IPS-18a (cell line): ENCODE measurements around the gene ERBIN.

Experiments used
- H3K27ac ChIP-seq: one replicate; pipeline ENCODE4 v1.5.1; 2013; ENCODE audit warnings: low read length
- H3K27me3 ChIP-seq: one replicate; pipeline ENCODE4 v1.6.1; 2013; ENCODE audit warnings: mild to moderate bottlenecking, low read length; ENCODE audit not compliant: control insufficient read depth, insufficient read depth
- H3K36me3 ChIP-seq: one replicate; pipeline ENCODE4 v1.6.1; 2013; ENCODE audit warnings: low read depth, low read length; ENCODE audit not compliant: control insufficient read depth
- H3K4me1 ChIP-seq: one replicate; pipeline ENCODE4 v1.6.1; 2013; ENCODE audit warnings: low read depth, low read length; ENCODE audit not compliant: control insufficient read depth
- H3K4me3 ChIP-seq: one replicate; pipeline ENCODE4 v1.5.1; 2013; ENCODE audit warnings: low read length
- H3K9ac ChIP-seq: one replicate; pipeline ENCODE4 v1.6.1; 2013; ENCODE audit warnings: mild to moderate bottlenecking, low read length, moderate library complexity
- H3K9me3 ChIP-seq: one replicate; pipeline ENCODE4 v1.6.1; 2013; ENCODE audit warnings: low read depth, low read length; ENCODE audit not compliant: control insufficient read depth

The ERBIN gene

DNA sequence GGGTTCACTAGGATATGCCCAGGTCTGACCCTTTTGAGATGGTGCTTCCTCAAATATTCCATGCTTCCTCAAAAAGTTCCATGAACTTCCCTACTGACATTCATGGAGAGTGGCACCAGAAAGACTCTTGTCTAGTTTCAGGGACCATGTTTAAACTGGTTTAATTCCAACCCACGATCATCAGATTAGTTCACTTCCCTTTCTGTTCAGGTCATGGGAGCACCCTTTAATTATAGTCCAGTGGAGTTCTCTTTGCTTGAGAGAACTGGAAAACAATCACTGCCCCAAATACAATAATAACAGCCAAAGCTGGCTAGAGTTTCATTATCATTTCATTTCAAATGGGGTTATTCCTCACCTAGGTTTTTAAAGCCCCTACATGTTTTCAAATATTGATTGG, 9.7 kb upstream of the ERBIN start:
- Histone ChIP-seq H3K27ac (no peak overlapping the region), H3K27me3 (no peaks in the 10 kb centered on the region), H3K9ac (no peak overlapping the region), H3K36me3 (no peaks in the 10 kb centered on the region), H3K4me1 (no peaks in the 10 kb centered on the region), H3K9me3 (no peaks in the 10 kb centered on the region), H3K4me3 (no peak overlapping the region)

DNA sequence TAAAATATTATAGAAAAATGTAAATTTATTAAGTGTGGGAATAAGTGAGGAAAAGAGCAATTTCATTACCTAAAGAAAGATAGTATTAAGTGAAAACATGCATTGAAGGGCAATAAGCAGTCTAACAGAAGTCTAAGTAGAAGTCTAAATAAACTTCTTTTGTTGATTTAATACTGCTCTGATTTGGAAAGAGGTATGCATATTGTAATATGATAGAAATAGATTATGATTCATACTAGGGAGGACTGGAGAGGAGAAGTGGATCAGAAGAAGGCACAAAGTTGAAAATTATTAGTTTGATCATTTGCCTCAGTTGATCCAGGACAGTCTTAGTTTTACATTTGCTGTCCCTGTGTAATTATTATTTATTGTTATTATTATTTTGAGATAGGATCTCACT, 6.6 kb upstream of the ERBIN start:
- no peak overlapping the region for H3K4me3 ChIP-seq
- H3K4me1 ChIP-seq, result peaks cover 8% of the 10 kb centered on the region
- H3K36me3 ChIP-seq, result no peaks in the 10 kb centered on the region
- H3K27ac ChIP-seq, result no peak overlapping the region
- H3K9ac ChIP-seq, result no peak overlapping the region
- H3K27me3 ChIP-seq, result peaks cover 19% of the 10 kb centered on the region
- no peaks in the 10 kb centered on the region for H3K9me3 ChIP-seq

DNA sequence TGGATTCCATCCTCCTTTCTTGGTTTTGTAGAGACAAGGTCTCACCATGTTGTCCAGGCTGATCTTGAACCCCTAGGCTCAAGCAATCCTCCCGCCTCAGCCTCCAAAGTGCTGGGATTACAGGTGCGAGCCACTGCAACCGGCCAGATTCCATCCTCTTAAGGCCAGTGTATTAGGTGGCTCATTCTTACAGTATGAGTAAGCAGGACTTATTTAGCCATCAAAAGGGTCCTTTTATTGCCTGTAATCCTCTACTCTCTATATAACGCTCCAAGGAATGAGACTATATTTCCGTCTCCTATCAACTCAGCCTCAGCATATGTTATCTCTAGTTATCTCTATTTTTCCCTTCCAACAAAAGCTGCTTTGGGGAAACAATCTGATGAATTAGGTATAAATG, 3.0 kb upstream of the ERBIN start:
- no peaks in the 10 kb centered on the region for H3K9me3 ChIP-seq
- H3K27me3 ChIP-seq, result peaks cover 20% of the 10 kb centered on the region
- no peak overlapping the region for H3K9ac ChIP-seq
- H3K27ac ChIP-seq, result no peak overlapping the region
- H3K36me3 ChIP-seq, result no peaks in the 10 kb centered on the region
- H3K4me1 ChIP-seq, result peaks cover 9% of the 10 kb centered on the region
- H3K4me3 ChIP-seq, result no peak overlapping the region

- Histone ChIP-seq H3K9ac (peak overlapping the region; percentile 95), H3K4me1 (peaks cover 15% of the 10 kb centered on the region), H3K36me3 (no peaks in the 10 kb centered on the region), H3K4me3 (peak overlapping the region; percentile 91), H3K27me3 (peaks cover 20% of the 10 kb centered on the region), H3K27ac (no peak overlapping the region), H3K9me3 (no peaks in the 10 kb centered on the region)
Measured at GRCh38 chr5:65924366-65925043, 1.9 kb upstream of the ERBIN start.

- Histone ChIP-seq H3K9ac (peak overlapping the region; percentile 95), H3K27me3 (peaks cover 20% of the 10 kb centered on the region), H3K4me3 (peak overlapping the region; percentile 91), H3K36me3 (no peaks in the 10 kb centered on the region), H3K27ac (peak overlapping the region; percentile 76), H3K9me3 (no peaks in the 10 kb centered on the region), H3K4me1 (peaks cover 15% of the 10 kb centered on the region)
Measured at GRCh38 chr5:65925044-65925600, 1.3 kb upstream of the ERBIN start.

- Histone ChIP-seq H3K27ac (peak overlapping the region; percentile 69), H3K9ac (peak overlapping the region; percentile 95), H3K4me3 (peak overlapping the region; percentile 75), H3K4me1 (peaks cover 18% of the 10 kb centered on the region), H3K27me3 (peaks cover 20% of the 10 kb centered on the region), H3K36me3 (no peaks in the 10 kb centered on the region), H3K9me3 (no peaks in the 10 kb centered on the region)
Measured at GRCh38 chr5:65925601-65926275, 637 bp upstream of the ERBIN start.

GRCh38 chr5:65926893-65927292, 518 bp downstream of the ERBIN start:
- no peaks in the 10 kb centered on the region for H3K36me3 ChIP-seq
- peak overlapping the region; percentile 72 for H3K9ac ChIP-seq
- no peaks in the 10 kb centered on the region for H3K9me3 ChIP-seq
- H3K27ac ChIP-seq, result peak overlapping the region; percentile 5
- H3K27me3 ChIP-seq, result peaks cover 20% of the 10 kb centered on the region
- H3K4me3 ChIP-seq, result peak overlapping the region; percentile 75
- H3K4me1 ChIP-seq, result peaks cover 22% of the 10 kb centered on the region

GRCh38 chr5:65927503-65928321, 1.3 kb downstream of the ERBIN start:
- Histone ChIP-seq H3K9ac (peak overlapping the region; percentile 72), H3K9me3 (no peaks in the 10 kb centered on the region), H3K36me3 (no peaks in the 10 kb centered on the region), H3K27ac (no peak overlapping the region), H3K4me3 (peak overlapping the region; percentile 75), H3K4me1 (peaks cover 22% of the 10 kb centered on the region), H3K27me3 (peaks cover 20% of the 10 kb centered on the region)

DNA sequence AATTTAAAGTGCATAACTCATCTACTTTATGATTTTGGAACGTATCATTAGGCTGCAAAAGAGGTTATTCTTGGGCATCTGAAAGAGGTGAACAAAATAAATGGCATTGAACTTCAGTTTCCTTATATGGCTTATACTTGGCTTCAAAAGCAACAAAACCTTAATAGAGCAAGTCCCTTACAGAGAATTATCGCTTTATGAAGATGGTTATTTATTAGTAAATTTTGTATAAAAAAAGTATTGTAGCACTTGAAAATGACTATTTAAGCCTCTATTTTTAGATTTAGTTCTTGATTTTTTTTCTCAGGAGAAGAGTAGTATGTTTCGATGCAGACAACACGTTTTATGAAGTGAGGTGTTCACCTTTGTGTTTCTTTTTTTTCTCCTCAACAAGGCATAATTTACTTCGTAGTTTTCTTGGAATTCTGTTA, 2.0 kb downstream of the ERBIN start:
- H3K4me1 ChIP-seq, result peaks cover 22% of the 10 kb centered on the region
- H3K36me3 ChIP-seq, result no peaks in the 10 kb centered on the region
- peaks cover 16% of the 10 kb centered on the region for H3K27me3 ChIP-seq
- H3K9me3 ChIP-seq, result no peaks in the 10 kb centered on the region
- H3K27ac ChIP-seq, result no peak overlapping the region
- H3K4me3 ChIP-seq, result peak overlapping the region; percentile 75
- H3K9ac ChIP-seq, result peak overlapping the region; percentile 72

DNA sequence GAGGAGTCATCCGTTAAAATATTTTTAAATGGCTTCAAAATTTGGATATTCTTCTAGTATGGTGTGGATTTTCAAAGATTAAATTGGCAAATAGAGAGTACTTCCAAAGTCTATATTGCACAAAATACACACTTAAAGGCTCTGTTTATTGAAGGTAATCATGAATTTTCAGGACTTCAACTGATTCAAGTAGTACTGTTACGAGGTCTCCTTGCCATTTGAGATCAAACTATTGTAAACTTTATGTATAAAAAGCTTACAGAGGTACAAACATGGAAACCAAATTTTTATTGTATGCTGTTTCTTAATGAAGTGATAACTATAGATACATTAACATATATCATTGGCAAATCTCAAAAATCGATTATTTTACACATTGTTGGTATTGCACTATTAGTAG, 2.5 kb downstream of the ERBIN start:
- H3K9me3 ChIP-seq, result no peaks in the 10 kb centered on the region
- no peak overlapping the region for H3K27ac ChIP-seq
- peak overlapping the region; percentile 28 for H3K9ac ChIP-seq
- H3K4me1 ChIP-seq, result peaks cover 22% of the 10 kb centered on the region
- no peaks in the 10 kb centered on the region for H3K36me3 ChIP-seq
- H3K27me3 ChIP-seq, result peaks cover 10% of the 10 kb centered on the region
- H3K4me3 ChIP-seq, result peak overlapping the region; percentile 75

- Histone ChIP-seq H3K36me3 (no peaks in the 10 kb centered on the region), H3K27ac (no peak overlapping the region), H3K4me3 (no peak overlapping the region), H3K27me3 (no peaks in the 10 kb centered on the region), H3K9ac (no peak overlapping the region), H3K9me3 (no peaks in the 10 kb centered on the region), H3K4me1 (peaks cover 13% of the 10 kb centered on the region)
Measured at GRCh38 chr5:65932676-65933075, 6.3 kb downstream of the ERBIN start.
